GM19324 (cell line): ENCODE results near the gene RARS1.

Experiments used
- ATAC-seq: cut with Tn5 transposase; IDR thresholded peaks from one replicate; pipeline ENCODE4 v1.9.1; 2021; ENCODE audit warnings: mild to moderate bottlenecking, moderate library complexity; ENCODE audit not compliant: unreplicated experiment, low FRiP score

The RARS1 gene

GRCh38 chr5:168552146-168552545 lies 65.9 kb downstream of the RARS1 start:
- ATAC-seq: no peak

- ATAC-seq: no peak
Measured at GRCh38 chr5:168553377-168554130, 67.3 kb downstream of the RARS1 start.

GRCh38 chr5:168557389-168557788 lies 71.1 kb downstream of the RARS1 start:
- ATAC-seq: no peak

GRCh38 chr5:168562279-168562678 lies 76.0 kb downstream of the RARS1 start:
- no peak for ATAC-seq

DNA sequence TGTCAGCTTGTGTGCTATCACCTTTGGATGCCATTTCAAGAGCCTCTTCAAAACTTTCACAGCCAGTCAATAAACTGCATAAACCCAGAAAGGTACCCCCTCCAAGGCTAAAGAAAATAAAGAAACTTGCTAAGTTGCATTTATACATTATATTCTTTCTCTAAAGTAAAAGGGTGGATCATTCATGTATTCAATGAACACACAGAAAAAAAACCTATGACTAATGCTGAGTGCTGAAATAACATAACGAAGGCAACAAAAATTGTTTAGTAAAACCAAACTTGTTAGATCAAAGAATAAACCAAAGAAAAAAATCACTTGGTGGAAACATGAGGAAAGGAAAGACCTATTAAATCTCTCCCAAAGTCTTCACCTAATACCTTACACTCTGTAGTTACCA lies 77.7 kb downstream of the RARS1 start:
- no peak for ATAC-seq

DNA sequence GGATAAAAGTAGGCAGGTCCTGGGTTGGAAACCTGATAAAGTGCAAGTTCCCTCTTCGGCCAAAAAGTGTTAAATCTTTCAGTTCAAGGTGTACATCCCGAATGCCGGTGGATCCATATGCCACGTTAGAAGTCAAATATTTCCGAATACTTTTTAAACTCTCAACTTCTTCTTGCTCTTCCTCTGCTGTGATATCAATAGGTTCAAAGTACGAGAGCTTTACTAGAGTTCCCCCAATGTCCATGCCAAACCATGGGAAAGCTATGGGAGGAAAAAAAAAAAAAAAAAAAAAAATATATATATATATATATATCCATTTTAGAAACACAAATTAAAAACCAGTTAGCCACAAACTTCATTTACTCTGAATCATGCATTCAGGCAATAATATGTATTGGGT lies 82.5 kb downstream of the RARS1 start:
- ATAC-seq: no peak
